Astrocyte of the hippocampus (primary cell): ENCODE data around the gene NOS1AP.

ENCODE experiments used
- DNase-seq: peaks from one replicate; pipeline ENCODE4 v3.0.0; 2011; ENCODE audit warnings: low read depth, low spot score

NOS1AP gene

DNA sequence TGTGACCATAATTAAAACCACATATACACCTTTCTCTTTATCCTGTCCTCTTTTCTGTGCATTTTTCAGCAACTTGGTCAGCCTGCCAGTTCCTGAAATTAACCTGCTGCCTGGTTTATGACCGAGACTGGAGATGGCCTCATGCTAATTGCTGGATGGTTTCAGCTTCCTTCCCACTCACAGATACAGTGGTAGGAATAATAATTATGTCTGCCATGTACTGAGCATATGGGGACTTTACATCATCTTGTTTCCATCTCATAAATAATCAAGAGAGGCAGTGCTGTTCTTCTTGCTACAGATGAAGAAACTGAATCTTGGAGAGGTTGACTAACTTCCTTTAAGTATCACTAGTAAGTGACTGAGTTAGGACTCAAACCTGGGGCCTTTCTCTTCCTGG is 148.2 kb downstream of the NOS1AP start:
- no peak for DNase-seq

DNA sequence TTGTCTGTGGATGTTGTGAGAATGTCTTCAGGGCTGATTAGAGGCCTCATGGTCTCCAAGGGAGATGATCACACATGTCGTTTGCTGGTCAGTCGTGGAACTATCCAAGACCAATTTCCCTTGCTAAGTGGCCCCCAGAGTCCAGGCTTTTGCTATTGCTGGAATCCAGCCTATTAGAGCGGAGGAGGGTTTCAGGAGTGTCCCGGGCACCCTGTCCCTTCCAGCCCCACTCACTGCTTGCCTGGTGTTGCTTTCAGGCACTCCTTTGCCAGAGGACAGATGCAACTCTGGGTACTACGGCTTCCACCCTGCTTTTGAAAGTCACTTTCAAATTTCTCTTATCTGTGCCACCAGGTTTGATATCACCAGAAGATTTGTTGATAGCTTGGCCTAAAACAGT is 149.1 kb downstream of the NOS1AP start:
- DNase-seq: no peak

DNA sequence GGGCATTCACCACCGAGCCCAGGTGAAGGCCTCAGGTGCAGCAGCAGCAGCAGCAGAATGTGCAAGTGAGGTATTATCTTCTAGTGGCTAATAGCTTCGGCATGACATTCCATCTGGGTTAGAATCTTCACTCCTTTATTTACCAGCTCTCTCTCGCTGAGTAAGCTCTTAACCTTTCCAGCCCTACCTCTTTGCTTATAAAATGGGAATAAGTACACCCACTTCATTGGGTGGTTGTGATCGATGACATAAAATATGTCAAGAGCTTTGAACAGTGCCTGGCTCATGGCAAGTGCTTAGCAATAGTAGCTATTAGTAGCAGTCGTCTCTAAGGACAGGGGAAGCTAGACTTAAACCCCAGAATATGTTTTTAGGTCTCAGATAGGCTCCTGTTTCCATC is 149.5 kb downstream of the NOS1AP start:
- DNase-seq: no peak

DNA sequence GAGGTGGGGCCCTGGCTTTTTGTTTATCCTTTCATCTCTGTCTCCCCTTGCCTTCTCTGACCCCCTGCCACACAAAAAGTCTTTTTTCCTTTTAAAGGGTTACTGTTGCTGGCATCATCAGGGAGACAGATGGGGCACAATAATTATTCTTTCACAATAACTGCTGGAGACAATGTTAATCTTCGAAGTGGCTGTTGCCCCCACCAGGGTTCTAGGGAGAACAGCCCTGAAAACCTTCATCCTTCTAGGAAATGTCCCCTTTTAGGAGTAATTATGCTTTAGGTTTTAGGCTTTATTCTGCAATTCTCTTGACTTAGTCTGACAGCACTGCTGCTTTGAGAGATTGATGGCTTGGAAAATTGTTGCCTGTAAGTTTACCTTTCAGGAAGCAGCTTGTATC is 150.0 kb downstream of the NOS1AP start:
- no peak for DNase-seq

DNA sequence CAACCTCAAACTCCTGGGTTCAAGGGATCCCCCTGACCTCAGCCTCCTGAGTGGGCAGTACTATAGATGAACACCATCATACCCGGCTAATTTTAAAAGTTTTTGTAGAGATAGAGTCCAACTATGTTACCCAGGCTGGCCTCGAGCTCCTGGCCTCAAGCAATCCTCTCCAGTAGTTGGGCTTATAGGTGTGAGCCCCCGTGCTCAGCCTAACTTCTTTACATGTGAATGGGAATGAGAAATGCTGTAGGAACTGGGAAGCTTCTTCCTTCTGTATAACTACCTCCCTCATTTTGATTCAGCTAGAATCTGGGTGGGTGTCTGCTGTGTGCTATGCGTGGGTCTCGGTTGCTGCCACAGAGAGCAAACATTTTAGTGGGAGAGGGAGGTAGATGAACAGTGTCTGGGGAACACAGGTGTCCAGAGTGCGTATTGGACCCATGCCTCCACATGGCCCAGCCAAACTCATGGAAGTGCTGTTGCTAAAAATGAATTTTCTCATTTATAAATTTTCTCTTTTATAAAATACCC is 150.6 kb downstream of the NOS1AP start:
- DNase-seq: no peak

DNA sequence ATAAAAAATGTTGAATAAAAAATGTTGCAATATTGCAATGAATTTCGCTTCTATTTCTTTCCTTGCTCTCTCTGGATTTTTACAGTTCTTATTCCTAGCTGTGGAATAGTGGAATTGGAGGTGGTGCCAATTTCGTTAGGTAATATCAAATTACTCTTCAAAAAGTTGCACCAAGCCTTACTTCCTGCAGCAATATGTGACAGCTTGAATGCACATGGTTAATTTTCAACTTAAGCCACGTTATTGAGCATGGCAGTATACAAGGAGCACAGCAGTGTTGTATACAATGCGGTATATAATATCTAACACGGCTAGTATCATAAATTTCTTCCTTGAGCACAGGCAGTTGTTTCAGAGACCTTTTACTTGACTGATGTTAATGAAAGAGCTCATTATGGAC is 152.5 kb downstream of the NOS1AP start:
- DNase-seq: no peak

DNA sequence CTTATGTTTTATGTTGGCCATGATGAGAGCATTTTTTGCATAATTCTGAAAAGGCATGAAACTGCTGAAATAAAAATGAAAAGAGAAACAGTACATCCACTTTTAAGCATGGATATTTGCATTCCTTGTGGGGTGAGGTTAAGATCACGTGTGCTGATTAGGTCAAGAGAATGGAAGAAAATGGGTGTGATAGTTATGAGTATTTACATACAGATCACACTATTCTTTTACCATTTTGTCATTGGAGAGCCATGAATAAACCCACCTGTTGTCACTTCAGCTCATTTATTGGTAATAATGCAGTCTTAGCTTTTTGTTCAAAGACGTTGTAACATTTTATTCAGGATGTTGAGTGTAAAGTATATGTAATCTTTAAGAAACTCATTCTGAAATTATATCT is 153.2 kb downstream of the NOS1AP start:
- DNase-seq: no peak

DNA sequence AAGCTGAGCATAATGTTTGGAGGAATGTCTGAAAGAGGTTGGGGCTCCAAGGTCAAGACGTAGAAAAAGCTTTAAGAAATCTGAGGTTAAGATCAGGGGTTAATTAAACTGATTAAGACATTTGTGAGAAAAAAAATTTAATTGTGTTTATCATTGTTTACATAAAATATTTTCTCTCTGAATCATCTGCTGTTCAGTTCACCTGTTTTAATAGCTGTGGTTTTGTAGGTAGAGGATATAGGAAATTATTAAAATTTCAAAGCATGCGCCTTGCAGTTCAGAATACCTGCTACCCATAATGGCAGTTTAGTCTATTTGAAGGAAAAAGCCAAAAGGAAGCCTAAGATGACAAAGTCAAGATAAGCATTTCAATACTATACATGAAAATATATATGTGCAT is 154.0 kb downstream of the NOS1AP start:
- DNase-seq: no peak

DNA sequence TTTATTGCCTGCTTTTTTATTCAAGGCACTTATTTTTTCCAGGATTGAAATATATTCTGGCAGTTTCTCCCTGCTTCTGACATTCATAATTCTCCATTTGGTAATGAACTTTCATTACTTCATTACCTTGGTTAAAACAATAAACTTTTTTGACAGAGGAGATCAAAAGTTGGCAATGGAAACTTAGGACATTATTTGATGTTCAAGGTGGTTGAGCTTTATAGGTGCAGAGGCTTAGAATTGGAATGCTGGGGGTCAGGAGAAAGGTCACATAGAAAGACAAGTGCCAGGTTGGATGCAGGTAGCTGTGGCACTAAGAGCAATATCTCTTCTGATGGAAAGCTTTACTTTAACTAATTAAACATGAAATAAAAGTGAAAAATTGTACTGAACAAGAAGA is 154.8 kb downstream of the NOS1AP start:
- DNase-seq: no peak

DNA sequence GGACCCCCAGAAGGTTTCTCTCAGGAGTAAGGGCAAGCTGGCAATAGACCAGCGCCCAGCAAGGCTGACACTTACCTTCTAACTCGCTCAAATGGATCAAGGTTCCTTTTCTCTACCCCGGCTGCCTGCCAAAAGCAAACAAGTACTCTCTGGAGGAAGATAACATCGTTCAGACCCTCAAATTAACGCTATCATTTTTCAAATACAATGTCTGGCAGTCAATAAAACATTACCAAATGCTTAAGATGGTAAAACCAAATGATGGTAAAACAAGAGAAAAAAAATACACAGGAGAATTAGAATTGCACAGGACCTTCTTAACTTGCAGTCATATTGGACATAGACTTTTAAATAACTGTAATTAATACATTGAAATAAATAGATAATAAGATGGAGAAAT is 159.1 kb downstream of the NOS1AP start:
- no peak for DNase-seq

DNA sequence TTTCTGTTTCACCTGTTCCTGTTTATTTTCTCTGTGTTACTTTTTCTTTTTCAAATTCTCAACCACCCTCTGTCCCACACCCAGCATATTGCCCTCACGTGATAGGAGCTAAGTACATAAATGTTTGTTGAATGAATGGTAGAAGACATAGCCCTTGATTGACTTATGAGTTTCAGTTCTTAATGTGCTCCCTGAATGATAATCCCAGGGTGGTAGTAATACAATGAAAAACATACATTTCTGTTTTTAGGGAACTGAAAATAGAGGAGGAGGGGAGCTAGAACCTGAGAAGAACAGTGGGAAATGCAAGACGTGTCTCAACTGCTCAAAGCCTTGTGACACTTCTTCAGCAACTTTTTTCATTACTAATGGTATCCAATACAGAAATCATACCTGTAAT is 160.1 kb downstream of the NOS1AP start:
- no peak for DNase-seq

DNA sequence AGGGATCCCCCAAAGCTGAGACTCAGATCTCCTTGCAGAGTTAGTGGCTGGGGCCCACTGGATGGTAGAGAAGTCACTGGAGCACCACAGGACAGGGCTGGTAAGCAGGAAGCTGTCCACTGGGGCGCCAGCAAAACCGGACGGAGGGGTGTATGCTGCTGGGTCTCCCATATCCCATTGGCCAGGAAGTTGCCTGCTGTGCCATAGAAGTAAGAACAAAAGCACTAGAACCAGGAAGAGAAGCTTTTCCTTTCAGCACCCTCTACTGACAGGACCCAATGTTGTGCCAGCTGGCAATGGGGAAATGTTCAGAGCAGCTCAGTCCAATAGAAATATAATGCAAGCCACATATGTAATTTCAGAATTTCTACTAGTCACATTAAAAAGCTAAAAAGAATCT is 160.6 kb downstream of the NOS1AP start:
- DNase-seq: no peak

DNA sequence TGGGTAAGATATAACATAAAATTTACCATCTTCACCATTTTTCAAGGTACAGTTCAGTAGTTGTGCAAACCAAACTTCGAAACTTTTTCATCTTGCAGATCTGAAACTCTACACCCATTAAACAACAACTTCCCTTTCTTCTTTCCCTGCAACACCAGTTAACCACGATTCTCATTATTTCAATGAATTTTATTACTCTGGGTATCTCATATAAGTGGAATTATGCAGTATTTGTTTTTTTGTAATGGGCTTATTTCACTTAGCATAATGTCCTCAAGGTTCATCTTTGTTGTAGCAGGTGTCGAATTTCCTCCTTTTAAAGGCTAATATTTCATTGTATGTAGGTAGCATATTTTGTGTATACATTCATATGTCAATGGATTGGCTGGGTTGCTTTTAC is 161.0 kb downstream of the NOS1AP start:
- DNase-seq: no peak

DNA sequence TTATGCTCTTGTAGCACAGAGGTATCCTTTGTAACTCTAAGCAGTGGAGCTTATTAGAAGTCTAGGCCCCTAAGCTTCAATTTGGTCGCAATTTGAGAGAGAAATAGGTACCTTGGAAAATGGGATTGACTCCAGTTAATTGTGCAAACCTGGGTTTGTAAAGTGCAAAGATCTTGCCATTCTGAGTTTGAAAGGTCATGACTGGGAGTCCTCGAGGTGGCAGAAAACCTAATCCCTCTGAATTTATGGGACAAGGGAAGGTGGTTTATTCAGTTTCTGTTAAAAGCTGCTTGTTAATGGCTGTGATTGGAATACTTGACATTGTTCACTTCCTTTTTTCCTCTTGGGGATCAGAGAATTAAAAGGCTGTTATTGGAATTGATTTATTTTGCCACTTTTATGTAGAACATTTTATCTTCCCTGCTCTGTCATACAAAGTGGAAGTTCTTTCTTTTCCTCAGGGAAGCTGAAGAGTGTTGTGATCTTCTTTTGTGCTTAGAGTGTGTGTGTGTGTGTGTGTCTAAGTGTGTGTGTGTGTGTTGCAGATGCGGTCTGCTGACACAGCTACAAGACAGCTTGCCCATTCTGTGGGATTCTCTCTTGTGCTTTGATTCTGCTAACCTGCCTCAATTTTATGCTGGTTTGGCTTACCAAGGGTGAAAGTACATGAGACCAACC is 162.7 kb downstream of the NOS1AP start:
- no peak for DNase-seq

DNA sequence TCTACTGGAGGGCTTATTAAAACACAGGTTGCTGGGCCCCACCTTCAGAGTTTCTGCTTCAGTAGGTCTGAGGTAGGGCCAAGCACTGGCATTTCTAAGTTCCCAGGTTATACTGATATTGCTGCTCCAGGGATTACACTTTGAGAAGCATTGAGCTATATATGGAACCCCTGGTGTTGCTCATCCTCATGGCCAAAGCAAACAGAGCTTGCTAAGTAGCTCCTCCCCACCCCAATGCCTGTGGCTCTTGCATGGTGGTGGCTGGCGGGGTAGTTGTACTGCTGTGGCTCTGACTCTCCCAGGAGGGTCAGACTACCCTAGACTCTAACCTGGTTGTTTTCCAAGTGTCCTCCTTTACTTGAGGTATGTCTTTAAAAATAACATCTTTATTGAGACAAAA is 163.6 kb downstream of the NOS1AP start:
- DNase-seq: no peak

DNA sequence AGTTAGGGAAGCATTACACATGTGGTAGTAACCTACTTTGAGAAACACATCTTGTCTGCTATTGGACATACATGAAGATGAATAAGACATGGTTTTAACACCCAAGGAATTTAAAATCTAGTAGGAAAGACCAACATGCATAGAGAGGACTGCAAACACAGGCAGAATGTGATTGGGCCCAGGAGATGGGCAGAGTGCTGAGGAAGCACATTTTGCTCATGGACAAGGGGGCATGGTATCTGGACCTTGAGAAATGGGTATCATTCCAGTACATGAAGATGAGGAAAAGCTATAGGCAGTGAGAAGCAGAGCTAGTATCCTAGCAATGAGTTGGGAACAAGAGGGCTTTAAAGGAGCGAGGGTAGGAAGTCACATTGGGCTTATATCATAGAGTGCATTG is 164.4 kb downstream of the NOS1AP start:
- DNase-seq: no peak

DNA sequence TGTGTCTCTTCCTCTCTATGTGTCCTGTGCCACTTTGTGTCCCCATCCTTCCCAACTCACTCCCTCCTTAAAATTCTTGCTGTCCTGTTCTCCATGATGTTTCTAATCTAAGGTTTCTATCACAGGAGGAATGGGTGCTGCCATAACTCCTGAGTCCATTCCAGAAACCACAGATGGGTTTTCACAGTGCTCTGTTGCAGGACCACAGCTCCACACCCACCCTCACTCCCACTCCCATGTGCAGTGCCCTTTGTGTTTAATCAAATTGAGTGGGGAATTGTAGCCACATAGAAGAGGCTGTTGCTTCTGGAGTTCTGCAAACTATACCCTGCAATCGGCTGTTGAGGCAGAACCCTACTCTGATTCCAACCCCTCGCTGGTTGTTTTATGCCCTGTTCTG is 165.1 kb downstream of the NOS1AP start:
- no peak for DNase-seq

DNA sequence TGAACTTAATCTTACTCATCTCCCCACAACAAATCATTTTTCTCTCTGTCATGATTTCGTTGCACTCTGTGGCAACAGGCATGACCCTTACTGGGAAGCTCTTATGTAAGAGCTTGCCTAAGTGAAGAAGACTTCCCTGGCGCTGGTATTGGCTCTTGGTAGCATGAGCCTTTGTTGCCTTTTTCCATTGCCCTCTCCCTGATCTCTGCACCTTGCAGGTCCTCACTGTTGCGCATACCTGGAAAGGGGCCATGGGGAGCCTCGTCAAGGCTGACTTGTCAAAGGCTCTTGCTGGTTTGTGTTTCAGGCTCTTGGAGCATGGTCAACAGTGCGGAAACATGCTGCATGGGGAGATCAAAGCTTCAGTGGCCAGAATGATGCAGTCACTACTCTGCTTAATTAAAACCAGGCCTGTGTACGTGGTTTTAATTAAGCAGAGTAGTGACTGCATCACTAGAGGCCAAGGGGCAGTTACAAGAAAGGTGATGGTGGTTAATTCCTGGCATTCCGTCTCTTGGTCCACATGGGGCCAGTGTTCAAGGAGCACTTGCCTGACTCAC is 165.8 kb downstream of the NOS1AP start:
- DNase-seq: peak; percentile 49

DNA sequence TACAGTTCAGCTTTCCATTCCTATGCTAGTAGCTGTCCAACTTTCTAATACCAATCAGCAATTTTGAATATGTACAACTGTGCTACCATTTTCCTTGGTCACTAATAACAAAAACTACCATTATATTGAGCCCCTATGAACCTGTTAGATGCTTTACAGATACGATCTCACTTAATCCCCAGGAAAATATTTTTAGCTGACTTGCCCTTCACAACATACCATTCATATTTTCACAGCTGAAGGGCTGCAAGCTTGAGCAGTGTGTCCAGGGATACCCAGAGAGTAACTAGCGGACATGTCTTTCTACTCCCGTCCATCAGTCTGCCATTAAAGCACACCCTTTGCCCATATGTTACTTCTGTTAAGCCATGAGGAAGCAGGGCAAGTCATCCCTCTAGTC is 166.7 kb downstream of the NOS1AP start:
- DNase-seq: no peak

DNA sequence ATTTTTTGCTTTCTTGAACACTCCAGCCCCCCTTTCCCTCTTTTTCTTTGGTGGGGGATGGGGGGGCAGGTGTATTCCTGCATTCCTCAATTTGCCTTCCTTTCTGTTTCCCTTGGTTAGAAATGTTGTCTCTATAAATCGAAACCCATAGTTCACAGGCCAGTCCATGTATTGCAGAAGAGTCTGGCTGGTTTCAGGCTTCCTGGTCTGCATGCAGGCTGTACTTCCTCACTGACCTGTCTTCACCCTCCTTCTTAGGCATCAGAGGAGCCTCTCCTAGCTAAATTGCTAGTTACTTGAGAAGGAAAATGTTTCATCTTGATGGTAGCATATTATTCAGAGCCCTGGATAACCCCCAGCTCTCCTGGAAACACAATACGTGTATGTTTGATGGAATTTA is 167.1 kb downstream of the NOS1AP start:
- DNase-seq: no peak

DNA sequence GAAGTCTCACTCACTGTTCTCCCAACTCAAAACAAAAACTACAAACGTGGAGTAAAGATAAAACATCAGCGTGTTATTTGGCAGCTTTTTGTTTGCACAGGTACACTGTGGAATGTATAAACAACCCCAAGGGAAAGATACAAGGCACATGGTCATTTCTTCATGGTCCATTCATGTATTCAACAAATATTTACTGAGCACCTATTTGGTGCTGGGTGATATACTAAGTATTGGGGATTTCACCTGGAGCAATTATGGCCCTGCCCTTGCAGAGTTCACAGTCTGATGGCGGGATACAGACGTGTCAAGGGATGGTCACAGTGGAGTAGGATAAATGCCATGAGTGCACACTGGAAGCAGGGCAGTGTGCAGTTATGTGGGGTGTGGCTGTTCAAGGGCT is 171.1 kb downstream of the NOS1AP start:
- no peak for DNase-seq

DNA sequence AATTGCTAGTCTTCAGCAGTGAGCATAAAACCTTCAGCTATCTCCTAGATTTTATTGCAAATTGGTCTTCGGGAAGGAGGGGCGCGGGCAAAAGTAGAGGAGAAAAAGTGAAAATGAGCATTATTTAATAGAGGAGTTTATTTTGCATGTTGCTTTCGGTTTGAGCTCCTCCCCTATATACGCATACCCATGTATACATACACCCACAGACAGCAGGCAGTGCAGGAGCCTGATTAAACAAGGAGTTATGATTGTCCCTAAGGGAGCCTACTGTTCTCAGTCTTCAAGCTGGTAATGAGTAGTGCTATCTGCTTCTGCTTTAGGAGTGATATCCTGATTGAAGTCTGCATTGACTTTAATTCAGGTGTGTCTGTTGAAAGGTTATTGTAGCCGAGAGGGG is 173.3 kb downstream of the NOS1AP start:
- DNase-seq: no peak

DNA sequence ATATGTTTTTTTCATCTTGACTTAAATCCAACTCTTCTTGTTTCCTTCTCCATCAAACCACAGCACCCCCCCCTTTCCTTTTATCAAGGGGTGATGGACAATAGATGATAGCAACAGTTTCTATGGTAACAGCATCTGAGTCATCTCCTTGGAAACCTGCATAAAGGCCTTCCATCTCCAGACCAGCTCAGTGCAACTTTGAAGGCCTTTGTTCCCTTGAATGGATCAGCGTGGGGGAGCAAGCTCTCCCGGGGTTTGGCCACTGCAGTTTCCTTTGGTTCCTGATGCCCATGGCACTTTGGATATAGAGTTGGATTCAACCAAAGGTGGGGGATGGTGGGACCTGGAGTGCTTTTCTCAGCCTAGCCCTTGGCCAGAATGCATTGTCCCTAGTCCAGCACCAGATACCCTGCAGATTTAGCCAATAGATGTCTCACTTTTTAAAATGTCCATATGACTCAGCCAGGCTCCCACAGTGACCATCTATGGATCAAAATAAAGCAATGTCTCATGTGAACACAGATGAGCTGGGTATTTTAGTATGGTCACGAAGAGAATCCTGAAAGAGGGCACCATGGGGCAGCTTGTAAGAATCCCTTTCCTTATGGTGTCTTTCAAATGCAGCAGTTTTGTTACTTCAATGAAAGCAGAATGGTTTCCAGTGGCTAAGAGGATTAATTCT is 179.5 kb downstream of the NOS1AP start:
- peak; percentile 85 for DNase-seq
